COLO829 (cell line): Measurements from ENCODE around the gene STIM1.
"Not testable (repeated sequence)": the region's sequence is repeated elsewhere in the genome, so short reads cannot be mapped to it uniquely, and the experiment has no call there.

Source experiments
- DNase-seq: peaks from one replicate; pipeline ENCODE4 v3.0.0; 2012; ENCODE audit warnings: low spot score

Gene STIM1

GRCh38 chr11:3983101-3983500, 127.6 kb downstream of the STIM1 start:
- DNase-seq = no peak

GRCh38 chr11:3984896-3985295, 129.4 kb downstream of the STIM1 start:
- DNase-seq = no peak

- DNase-seq = no peak
Measured at GRCh38 chr11:3985631-3986030, 130.2 kb downstream of the STIM1 start.

GRCh38 chr11:3986301-3986700, 130.8 kb downstream of the STIM1 start:
- DNase-seq = no peak

- no peak for DNase-seq
Measured at GRCh38 chr11:3989276-3989920, 133.9 kb downstream of the STIM1 start.

GRCh38 chr11:3989921-3990290, 134.4 kb downstream of the STIM1 start:
- no peak for DNase-seq

GRCh38 chr11:3990406-3990805, 134.9 kb downstream of the STIM1 start:
- DNase-seq = no peak

GRCh38 chr11:3992964-3993363, 137.5 kb downstream of the STIM1 start:
- DNase-seq = no peak

- DNase-seq = no peak
Measured at GRCh38 chr11:3994030-3994640, 138.7 kb downstream of the STIM1 start.

- no peak for DNase-seq
Measured at GRCh38 chr11:3995307-3995706, 139.8 kb downstream of the STIM1 start.

GRCh38 chr11:3995949-3996554, 140.6 kb downstream of the STIM1 start:
- DNase-seq = no peak

GRCh38 chr11:3996651-3997050, 141.2 kb downstream of the STIM1 start:
- DNase-seq = no peak

- DNase-seq = not testable (repeated sequence)
Measured at GRCh38 chr11:4004753-4005152, 149.3 kb downstream of the STIM1 start.

GRCh38 chr11:4006946-4007680, 151.6 kb downstream of the STIM1 start:
- DNase-seq = no peak

GRCh38 chr11:4008116-4008515, 152.7 kb downstream of the STIM1 start:
- DNase-seq = no peak

- DNase-seq = not testable (repeated sequence)
Measured at GRCh38 chr11:4016602-4017001, 161.1 kb downstream of the STIM1 start.

- DNase-seq = no peak
Measured at GRCh38 chr11:4017129-4017528, 161.7 kb downstream of the STIM1 start.

GRCh38 chr11:4018641-4019040, 163.2 kb downstream of the STIM1 start:
- DNase-seq = peak; percentile 12

- no peak for DNase-seq
Measured at GRCh38 chr11:4019891-4020290, 164.4 kb downstream of the STIM1 start.

- DNase-seq = no peak
Measured at GRCh38 chr11:4022669-4023068, 167.2 kb downstream of the STIM1 start.

- DNase-seq = peak; percentile 12
Measured at GRCh38 chr11:4025248-4025966, 169.9 kb downstream of the STIM1 start.

- no peak for DNase-seq
Measured at GRCh38 chr11:4025967-4026324, 170.5 kb downstream of the STIM1 start.
